ENCODE results near the gene RHOH.

DNA sequence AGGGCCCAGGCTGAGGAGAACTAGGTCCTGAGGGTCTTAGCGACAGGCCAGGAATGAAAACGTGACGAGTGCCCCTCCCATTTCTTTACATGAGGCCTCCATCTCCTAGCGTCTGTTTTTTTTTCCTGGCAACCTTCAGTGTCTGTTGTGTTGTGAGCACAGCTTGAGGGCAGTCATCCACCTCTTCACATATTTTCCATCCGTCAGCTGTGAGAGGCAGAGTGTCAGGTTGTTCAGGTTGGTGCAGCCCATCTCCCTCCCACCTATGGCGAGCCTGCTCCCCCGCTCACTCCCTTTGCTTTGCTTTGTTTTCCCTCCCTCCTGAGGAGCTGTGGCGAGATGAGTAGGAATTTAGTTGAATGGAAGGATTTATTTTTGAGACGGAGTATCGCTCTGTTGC lies 86.6 kb downstream of the RHOH start:
- TF ChIP-seq, protein P1, sequence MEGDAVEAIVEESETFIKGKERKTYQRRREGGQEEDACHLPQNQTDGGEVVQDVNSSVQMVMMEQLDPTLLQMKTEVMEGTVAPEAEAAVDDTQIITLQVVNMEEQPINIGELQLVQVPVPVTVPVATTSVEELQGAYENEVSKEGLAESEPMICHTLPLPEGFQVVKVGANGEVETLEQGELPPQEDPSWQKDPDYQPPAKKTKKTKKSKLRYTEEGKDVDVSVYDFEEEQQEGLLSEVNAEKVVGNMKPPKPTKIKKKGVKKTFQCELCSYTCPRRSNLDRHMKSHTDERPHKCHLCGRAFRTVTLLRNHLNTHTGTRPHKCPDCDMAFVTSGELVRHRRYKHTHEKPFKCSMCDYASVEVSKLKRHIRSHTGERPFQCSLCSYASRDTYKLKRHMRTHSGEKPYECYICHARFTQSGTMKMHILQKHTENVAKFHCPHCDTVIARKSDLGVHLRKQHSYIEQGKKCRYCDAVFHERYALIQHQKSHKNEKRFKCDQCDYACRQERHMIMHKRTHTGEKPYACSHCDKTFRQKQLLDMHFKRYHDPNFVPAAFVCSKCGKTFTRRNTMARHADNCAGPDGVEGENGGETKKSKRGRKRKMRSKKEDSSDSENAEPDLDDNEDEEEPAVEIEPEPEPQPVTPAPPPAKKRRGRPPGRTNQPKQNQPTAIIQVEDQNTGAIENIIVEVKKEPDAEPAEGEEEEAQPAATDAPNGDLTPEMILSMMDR (IDR thresholded peaks at IDR 0.05) = no peak
- TF ChIP-seq FOSL2 (IDR thresholded peaks at IDR 0.05) (no peak), FOSL2 (CRISPR knock-in tag; IDR thresholded peaks at IDR 0.05) (no peak), ESRRA (IDR thresholded peaks at IDR 0.05; ENCODE audit: borderline replicate concordance, low read length) (no peak)

Data from A549 (cell line).